ENCODE measurements around the gene NELL2.
"Not testable (repeated sequence)": the region's sequence is repeated elsewhere in the genome, so short reads cannot be mapped to it uniquely, and the experiment has no call there.

Gene NELL2

DNA sequence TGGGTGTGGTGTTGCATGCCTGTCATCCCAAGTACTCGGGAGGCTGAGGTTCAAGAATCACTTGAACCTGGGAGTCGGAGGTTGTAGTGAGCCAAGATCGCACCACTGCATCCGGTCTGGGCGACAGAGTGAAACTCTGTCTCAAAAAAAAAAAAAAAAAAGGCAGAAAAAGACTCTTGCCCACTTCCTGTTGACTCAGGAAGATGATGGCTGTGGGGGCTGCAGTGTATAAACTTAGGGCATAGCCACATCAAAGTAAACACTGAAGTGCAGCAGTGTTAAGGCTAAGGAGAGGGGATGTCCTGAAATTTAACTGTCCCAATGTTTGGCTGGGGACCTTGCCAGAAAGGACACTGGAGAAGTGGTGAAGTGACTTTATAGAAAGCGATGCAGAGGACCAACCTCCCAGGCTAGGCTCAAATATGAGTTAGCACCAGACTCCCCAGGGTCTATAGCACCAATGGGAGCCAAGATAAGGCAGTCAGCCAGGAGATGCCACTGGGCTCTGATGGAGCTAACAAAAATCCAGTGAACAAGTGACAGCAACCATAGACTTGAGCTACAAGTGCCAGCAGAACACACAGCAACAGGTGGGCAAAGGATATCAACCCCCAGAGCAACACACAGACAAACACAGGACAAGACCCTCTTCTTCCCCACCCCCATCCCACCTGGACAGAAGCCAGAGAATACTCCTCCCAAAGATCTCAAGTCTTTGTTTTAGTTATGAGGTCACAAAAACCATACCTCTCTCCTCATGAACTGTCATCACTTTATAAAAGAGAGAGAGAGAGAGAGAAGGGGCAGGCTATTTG lies 28.0 kb downstream of the NELL2 start:
- no peak for DNase-seq (ENCODE audit: low spot score)

DNA sequence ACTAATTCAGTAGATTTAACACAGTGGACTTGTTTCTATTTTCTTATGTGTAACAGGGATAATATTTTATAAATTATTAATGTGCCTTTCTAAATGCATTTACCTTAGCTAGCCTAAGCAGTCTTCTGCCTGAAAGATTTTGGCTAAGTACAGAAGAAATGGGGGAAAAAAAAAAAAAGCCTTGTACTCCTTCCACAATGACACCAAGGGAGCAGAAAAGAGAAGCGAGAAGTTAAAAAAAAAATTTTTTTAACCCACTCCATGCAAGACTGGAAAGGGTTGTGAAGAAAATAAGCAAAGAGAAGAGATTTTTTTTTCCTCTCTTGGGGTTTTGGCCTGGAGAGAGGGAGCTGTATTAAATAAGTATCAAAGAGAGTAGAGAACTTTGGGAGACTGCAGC lies 28.7 kb downstream of the NELL2 start:
- no peak for DNase-seq (ENCODE audit: low spot score)

DNA sequence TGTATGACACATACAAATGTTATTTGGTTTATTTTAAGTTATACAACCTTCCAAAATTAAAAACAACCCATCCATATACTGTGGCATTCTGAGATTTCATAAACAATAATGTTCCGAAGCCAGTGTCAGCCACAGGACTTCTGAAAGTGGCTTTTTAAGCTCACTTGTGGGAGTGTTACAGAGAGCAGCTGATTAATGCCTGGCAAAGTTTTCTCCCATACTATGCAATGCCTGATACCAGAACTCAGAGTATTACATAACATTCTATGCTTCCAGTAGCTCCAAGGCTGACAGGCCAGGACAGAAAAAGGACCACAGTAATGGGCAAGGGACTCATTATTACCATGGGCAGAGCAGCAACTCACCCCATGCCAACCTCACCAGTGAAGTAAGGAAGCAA lies 29.3 kb downstream of the NELL2 start:
- no peak for DNase-seq (ENCODE audit: low spot score)

DNA sequence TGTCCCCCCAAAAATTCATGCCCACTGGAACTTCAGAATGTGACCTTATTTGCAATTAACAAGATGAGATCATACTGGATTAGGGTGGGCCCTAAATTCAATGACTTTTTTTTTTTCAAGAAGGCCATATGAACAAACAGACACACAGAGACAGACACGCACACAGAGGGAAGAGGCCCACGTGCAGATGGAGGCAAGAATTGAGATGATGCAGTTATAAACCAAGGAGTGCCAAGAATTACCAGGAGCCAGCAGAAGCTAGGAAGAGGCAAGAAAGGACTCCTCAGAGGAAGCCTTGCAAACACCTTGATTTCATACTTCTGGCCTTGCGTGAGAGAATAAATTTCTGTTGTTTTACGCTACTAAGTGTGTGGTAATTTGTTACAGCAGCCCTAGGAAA lies 33.4 kb downstream of the NELL2 start:
- no peak for DNase-seq (ENCODE audit: low spot score)

DNA sequence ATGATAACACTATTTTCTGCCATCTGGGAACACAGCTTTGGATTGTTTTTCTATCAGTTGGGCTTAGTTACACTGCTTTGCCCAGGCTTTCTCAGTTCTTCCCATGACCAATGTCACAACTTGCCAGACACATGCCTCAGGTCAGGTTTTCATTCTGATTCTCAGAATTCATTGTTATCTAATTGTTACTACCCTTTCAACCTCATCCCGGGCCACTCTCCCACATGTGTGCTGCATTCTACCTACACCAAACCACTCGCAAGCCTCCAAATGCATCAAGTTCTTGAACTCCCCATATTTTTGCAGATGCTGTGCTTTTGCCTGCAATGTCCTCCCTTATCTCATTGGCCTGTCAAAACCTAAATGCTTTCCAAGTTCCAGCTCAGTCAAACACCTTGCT lies 36.3 kb downstream of the NELL2 start:
- no peak for DNase-seq (ENCODE audit: low spot score)

DNA sequence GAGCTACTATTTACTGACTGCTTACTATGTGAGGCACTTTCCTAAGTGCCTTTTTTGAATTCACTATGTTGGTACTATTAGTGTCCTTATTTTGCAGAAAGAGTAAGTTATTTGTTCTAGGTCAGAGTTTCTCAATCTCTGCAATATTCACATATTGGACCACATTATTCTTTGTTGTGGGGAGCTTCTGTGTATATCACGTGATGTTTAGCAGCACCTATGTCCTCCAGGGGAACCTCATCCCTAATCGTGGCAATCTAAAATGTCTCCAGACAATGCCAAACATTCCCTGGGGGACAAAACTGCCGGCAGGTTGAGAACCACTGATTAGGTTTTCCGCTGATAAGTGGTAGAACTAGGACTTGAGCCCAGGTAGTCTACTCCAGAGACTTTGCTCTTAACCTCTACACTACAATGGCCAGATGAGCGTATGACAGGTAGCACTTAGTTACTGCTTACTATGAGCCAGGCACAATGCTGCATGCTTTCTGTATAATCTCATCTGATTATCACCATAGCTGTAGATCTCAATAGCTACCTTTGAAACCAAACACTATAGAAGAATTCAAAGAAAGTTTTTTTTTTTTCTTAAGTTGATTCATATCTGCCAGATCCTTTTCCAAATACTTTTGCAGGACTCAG lies 38.9 kb downstream of the NELL2 start:
- DNase-seq (ENCODE audit: low spot score) = no peak

DNA sequence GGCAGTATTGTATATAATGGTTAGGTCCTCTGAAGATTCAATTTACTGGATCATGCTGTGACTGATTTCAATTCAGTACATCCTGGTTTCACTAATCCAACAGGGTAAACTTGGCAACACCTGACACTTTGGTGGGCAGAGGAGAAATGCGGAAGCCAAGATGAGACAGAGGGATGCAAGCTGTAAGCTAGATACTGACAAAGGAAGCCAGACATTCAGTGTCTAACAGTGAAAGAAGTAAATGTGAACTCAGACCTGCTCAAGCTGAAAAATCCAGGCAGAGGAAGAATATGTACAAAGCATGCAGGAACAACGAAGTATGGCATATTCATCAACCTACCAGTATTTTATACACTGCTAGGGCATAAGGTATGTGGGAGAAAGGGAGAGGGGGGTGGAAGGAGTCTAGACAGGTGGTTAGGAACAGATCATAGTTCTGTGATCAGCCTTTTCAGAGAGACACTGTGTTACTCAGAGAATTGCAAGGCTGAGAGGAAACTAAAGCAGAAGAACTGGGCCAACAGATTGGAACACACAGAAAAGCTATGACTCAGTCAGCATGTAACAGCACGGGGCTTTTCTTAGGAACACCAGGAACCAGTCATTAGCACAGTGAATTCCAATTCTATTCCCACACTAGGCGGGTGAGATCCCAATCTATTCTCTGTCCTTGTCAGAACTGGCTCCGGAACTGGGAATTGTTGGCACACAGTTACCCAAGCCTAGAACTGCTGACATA lies 40.3 kb downstream of the NELL2 start:
- no peak for DNase-seq (ENCODE audit: low spot score)

DNA sequence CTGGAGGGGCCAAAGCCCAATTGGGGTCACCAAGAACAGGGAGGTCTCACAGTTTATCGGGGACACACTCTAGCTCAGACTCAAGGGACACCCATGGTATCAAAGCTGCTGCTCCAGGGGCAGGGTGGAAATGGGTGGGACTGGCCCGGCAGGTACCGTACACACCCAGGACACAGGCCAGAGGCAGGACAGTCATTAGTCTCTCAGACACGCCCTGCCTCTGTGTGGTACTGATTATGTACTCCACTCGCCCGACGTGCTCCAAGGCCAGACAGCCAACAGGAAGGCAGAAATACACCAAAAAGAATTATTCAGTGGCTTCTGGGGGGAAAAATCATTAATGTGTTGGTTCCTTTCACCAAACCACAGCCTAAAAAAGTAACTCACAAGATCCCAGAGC lies 41.1 kb downstream of the NELL2 start:
- not testable (repeated sequence) for DNase-seq (ENCODE audit: low spot score)

DNA sequence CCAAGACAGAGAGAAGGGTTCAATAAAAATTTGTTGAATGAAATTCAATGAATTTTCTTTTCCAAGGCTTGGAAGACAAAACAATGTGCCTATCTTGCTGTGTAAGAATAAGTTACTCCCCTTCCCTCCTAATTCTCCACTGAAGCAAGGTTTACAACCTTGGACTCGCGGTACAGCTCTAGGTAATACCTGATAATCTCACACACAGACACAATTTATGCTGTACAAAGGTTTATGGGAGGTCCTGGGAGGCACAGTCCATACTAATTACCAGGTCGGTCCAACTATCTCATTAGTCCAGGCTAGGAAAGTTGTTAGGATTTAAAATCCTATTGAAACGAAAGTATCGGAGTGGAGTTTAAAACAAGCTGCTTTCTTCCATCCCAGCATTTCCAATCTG lies 42.6 kb downstream of the NELL2 start:
- DNase-seq (ENCODE audit: low spot score) = no peak

DNA sequence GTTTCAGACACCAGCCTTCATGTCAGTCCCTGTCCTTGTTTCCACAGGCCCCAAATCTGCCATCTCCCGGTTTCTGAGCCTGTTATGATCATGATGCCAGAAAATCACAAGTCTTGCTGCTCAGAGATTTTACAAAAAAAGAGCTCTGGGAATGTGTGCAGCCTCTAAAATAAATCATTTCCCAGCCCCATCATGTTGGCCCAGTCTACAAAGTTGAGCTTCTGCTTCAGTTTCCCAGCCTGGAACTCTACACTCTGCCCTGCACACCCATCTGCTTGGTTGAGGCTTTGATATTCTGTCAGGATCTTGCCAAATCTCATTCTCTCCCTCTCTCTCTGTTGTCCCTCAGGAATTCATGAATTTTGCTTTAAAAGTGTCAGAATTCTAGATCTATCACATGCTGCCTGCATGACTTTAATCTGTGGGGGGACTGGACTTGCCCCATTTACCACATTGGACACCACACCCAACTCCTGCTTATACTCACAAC lies 45.5 kb downstream of the NELL2 start:
- no peak for DNase-seq (ENCODE audit: low spot score)

DNA sequence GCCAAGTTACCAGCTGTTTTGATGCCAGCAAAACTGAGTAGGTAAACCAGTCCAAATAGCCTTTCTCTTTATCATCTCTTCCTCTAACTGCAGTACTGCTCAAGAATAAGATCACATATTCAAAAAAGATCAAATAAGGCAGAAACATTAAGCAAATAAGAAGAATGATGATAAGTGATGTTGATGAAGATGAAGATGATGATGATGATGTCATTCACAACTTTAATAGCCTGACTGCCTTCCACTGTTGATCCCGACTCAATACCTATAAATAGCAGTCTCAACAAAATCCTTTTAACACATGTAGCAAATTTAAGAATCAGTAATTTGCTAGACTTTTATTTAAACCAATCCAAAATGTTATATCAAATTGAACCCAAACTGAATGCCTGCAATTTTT lies 47.1 kb downstream of the NELL2 start:
- DNase-seq (ENCODE audit: low spot score) = no peak

DNA sequence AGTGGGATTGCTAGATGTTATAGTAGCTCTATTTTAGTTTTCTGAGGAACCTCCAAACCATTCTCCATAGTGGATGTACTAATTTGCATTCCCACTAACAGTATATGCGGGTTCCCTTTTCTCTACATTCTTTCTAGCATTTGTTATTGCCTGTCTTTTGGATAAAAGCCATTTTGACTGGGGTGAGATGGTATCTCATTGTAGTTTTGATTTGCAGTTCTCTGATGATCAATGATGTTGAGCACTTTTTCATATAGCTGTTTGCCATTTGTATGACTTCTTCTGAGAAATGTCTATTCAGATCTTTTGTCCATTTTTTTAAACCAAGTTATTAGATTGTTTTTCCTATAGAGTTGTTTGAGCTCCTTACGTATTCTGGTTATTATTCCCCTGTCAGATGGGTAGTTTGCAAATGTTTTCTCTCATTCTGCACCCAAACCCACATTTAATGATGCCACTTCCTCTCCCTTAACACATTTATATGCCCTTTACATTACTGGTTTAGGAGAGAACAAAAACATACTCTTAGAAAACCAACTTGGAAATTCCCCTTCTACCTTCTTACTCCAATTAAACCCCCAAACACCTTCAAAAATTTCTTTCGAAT lies 48.2 kb downstream of the NELL2 start:
- DNase-seq (ENCODE audit: low spot score) = no peak

DNA sequence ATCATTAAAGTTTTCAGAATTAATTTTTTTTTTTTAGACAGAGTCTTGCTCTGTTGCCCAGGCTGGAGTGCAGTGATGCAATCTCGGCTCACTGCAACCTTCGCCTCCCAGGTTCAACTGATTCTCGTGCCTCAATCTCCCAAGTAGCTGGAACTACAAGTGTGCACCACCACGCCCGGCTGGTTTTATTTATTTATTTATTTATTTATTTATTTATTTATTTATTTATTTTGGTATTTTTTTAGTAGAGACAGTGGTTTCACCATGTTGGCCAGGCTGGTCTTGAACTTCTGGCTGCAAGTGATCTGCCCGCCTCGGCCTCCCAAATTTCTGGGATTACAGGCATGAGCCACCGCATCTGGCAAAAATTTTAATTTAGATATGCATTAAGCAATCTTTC lies 54.4 kb downstream of the NELL2 start:
- not testable (repeated sequence) for DNase-seq (ENCODE audit: low spot score)

DNA sequence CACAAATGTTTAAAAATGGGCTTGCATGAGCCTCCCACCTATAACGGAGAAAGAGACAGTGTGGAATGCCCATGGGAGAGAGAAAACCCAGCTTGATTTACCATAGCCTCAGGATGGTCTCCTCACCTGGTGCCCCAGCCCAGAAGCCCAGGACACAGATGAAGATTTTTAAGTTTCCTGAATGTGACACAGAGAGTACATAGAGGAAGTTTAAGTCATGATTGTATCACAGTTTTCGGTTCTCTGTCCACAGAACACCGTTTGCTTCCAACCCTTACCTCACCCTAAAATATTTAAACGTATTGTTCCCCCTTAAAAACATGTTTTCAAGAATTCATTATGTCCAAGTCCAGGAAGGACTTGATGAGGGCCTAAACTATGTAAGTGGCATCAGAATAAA lies 56.2 kb downstream of the NELL2 start:
- no peak for DNase-seq (ENCODE audit: low spot score)

DNA sequence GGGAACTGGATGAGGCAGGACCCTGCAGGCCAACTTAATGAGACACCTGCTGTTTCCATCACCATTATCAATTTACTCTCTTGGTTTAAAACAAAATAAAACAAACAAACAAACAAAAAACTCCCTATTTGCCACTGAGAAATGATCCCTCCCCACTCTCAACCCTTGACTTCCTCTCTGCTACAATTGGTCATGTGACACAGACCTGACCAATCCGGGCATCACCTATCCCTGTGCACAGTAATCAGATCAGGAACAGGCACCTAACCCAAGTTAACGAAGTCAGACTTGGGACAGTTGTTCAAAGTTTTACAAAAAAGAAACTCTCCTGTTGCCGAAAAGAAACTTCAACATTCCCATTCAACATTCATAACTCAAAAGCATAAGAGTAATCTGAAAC lies 58.4 kb downstream of the NELL2 start:
- DNase-seq (ENCODE audit: low spot score) = no peak

DNA sequence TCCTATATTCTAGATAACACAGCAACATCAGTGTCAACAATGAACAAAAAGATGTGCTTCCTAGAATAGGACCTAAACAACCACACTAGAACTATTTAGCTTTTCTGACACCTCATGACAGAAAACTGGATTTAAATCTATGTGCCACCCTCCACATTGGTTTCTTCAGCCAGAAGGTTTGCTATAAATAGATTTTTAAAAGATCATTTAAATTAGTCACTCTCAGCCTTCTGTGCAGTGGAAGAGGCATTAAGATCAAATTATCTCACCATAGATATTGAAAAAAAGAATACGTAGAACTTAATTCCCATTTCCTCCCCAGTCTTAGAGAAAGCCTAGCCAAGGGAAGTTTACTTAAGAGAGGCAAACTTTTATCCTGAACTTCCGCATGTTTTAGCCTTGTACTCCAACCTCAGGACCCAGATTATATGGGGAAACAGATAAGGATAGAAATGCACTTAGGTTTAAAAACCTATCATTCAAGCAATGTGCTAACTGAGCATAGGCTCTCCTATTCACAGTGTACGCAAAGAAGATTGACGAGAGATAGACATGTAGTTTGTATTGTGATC lies 59.6 kb downstream of the NELL2 start:
- DNase-seq (ENCODE audit: low spot score) = no peak

DNA sequence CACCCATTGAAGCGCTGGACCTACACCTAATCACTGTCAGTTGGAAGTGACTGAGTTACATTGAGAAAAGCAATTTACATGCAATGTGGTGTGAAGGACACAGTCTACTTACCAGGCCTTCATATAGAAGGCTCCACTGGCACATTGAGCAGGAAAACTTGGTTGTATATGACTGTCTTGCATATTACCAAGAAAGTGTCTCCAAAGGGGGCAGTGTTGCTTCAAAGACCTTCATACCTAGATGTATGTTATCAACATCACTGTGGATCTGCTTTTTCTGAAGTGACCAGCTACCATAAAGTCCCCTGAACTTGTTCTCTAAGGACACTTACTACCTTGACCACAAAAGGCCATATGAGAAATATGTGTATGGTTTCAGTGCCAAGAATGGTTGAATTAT lies 64.1 kb downstream of the NELL2 start:
- DNase-seq (ENCODE audit: low spot score) = no peak

DNA sequence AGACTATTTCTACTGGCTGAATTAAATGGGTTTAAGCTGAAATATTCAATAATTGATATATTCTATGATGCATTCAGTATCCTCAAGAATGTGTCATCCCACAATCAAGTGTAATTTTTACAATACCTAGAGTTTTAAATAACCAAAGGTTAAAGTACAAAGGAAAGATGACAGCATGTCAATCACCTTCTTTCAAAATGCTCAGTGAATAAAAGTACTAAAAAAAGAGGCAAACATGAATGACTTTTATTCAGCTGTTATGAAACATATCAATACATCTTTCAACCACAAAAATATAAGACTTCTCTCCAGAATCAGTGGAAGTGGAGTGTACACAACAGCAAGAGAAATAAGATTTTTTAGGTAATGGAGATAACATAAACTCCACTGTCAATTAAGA lies 72.0 kb downstream of the NELL2 start:
- DNase-seq (ENCODE audit: low spot score) = no peak

DNA sequence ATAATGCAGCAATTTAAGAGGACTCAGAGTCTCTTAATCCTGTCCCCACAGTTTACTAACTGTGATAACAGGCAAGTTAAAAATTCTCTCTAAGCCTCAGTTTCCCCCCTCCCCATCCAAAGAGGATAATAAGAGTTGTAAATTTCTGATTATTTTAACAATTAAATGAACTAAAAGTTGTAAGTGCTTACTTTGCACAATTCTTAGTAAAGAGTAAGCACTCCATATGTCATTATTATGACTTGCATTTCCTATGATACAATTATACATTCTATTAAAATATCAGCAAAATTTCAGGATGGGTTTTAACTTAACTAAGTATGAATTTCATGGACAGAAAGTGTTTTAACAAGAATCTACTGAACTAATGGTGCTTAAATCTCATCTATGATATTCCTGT lies 80.1 kb downstream of the NELL2 start:
- no peak for DNase-seq (ENCODE audit: low spot score)

DNA sequence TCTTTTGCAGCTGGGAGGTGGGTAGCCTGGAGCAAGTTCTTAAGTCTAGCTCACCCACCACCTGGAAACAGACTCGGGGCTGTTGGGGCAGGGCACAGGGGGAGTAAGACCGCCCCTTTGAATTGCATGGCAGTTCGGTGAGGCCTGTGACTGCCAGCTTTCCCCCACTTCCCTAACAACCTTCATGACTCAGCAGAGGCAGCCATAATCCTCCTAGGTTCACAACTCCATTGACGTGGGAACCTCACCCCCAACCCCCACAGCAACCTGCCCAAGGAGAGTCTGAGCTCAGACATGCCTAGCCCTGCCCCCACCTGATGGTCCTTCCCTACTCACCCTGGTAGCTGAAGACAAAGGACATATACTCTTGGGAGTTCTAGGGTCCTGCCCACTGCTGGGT lies 87.4 kb downstream of the NELL2 start:
- DNase-seq (ENCODE audit: low spot score) = no peak

DNA sequence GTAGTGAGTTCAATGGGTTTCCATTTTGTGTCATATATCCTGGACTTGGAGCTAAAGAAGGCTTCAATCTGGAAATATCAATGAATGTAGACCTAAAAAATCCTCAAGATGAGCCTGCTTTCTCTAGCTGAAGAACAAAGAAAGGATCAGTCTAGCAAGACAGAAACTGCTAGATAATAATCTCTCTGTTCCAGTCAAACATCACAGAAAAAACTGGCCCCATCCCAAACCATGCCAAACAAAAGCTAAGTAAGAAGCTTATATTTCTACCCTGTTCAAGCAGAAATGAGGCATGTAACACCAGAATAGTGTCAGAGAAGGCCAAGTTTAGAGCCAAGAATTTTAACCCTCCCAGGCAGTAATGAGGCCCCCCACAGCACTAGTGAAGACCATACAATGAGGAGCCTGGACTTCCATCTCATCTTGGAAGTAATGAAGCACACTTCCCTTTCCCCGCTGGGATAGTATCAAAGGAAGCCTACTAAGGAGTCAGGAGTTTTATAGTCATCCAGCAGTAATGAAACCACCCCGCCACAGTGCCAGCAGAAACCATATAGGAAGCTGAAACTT lies 95.8 kb downstream of the NELL2 start:
- no peak for DNase-seq (ENCODE audit: low spot score)

DNA sequence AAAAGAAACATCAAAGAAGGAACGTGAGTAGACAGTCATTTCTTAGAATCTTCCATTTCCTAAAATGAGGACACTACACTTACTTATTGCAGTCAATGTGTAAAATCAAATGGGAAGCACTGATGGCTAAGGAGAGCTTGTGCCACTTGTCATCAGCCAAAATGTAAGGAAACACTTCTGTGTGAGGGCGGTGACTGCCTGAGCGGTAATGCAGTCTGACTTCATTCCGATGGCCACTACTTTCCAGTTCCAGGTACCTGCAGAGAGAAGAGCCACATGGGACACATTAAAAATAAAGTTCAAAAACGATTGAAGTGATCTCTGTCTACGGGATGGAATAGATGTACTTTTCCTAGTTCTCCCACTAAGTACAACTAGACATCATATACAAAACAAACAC lies 96.3 kb downstream of the NELL2 start:
- no peak for DNase-seq (ENCODE audit: low spot score)

Measured in iPS-NIHi11 (cell line).